Activated naive CD4-positive, alpha-beta T cell treated with anti-CD3 and anti-CD28 coated beads, Interleukin-2, amount 10 ng/mL, durations not matched to agents 5 hours and 36 hours (primary cell): ENCODE measurements around the gene KDM8. TPM values are rescaled to one million over a fixed set of nuclear protein-coding genes. Genes with fewer than 3 reads are reported as not detected.

ENCODE experiments used
- total RNA-seq, 2 experiments: library from RNA; stranded (reverse); gene quantifications; one replicate each; pipeline ENCODE4 v1.2.3, GENCODE V29; 2021

KDM8 gene
- total RNA-seq, result 10 to 100 TPM; 19.9 to 23.6 TPM

DNA sequence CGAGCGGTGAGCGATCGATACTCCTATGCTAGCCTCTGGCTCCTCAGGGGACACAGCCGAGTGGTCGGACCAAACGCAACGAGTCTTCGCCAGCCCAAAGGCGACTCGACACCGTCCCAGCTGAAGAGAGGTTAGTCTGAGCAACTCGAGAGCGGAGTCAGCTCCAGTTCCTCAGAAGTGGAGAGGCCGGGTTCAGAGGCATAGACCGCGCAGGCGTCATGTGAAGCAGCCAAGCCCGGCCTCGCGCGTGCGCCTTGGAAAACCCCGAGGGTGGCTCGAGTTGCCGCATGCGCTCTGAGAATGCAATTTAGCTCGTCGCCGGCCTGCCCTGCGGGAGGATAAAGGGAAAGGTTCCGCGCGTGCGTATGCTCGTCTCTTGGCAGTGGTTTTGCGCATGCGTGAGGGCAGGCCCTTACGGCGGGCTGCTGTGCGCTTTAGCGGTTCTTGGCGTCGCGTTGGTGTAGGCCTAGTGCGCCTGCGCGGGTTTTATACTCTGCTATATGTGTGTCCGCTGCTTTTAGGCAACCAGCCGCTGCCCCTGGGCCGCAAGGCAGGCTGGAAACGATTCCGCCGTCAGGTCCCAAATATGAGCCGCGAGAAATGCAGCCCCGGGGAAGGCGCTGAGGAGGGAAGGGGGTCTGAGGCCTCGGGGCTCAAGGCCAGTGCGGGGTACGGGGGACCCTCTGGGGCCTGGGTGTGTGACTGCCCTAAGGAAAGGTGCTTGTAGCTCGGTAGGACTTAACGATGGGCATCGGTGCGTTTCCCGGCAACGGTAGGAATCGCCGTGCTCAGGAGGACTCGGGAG, at the start of gene KDM8:
TSS of gene KDM8 (plus strand) at position 20 of the 805 bp plus-strand sequence. CDS start 6,598 bp downstream, outside the sequence.

DNA sequence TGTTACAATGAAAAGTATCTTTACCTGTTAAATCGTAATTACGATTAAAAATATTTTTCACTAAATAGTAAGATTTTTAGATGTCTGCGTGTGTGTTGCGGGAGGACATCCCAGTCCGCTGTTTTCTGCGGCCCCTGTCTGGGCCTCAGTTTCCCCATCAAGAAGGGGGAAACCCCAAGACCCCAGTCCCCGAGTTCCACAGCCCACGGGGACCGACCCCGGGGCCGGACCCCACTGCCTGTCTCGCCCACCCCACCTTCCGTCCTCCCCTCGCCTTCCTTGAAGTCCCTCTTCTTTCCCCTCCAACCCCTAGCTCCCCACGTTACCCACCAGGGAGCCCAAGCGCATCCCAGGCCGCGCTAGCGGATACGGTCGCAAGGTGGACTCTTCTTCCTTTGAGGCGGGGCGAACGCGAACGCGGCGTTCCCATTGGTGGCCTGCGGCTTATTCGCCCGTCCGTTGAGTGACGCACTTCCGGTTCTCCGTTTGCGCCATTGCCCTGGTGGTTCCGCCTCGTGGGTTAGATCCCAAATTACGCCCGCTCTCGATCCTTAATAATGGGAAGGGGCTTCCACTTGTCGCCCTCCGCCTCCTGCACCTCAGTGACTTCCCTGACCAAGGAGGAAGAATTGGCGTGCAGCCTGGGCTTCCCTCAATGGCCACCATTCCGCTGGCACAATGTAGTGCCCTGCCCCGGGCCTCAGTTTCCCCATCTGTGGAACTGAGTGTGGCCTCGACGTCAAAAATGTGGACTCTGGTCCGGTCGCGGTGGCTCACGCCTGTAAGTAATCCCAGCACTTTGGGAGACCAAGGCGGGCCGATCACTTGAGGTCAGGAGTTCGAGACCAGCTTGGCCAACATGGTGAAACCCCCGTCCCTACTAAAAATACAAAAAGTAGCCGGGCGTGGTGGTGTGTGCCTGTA, 65.3 kb downstream of the KDM8 start, which contains the start of gene NSMCE1:
TSS of gene NSMCE1 (minus strand) at position 397 of the 924 bp plus-strand sequence. CDS start 11,202 bp downstream, outside the sequence.

Other genes starting within 250 kb of the KDM8 start
- not detected for gene C16orf82, start 136.6 kb upstream of the KDM8 start, total RNA-seq
- 10 to 100 TPM; 97.4 TPM for gene NSMCE1, start 65.2 kb downstream of the KDM8 start, total RNA-seq
- gene IL4R, start 110.4 kb downstream of the KDM8 start, total RNA-seq, result 100 to 1,000 TPM; 332 to 337 TPM
- 10 to 100 TPM; 44.7 to 46.4 TPM for gene IL21R, start 198.6 kb downstream of the KDM8 start, total RNA-seq